SK-N-SH (cell line): ENCODE measurements around the gene CFAP65. TPM values are rescaled to one million over a fixed set of nuclear protein-coding genes. Genes with fewer than 3 reads are reported as not detected.
A peak's percentile ranks its signal among the peaks of the same experiment; 100 is the strongest.

Experiments used
- CTCF ChIA-PET: fragments of 300-600, 350-600 bp; formaldehyde crosslinking; extraction: SDS; loops from one replicate; lab custom pipeline; 2021; lab: Yijun Ruan, JAX
- POLR2A ChIA-PET: fragments of 350-600 bp; sonication (Branson Sonifier 250); formaldehyde crosslinking; extraction: SDS; loops from one replicate; lab custom pipeline; 2020; ENCODE audit warnings: antibody characterized with exemption, inconsistent platforms; lab: Yijun Ruan, JAX
- DNase-seq: peaks from one replicate; pipeline ENCODE4 v3.0.0; 2012
- H2AFZ ChIP-seq: fragments of 200-600 bp; sonication (generic); 2 replicates; pipeline ENCODE4 v1.8.1; 2016; ENCODE audit warnings: antibody characterized with exemption, mild to moderate bottlenecking, low read depth
- H3F3A ChIP-seq: fragments of 200-600 bp; sonication (generic); replicated peaks from 2 replicates; pipeline ENCODE3; 2016; ENCODE audit warnings: antibody characterized with exemption, mild to moderate bottlenecking; ENCODE audit not compliant: insufficient read depth
- H3K27ac ChIP-seq, 2 experiments: fragments of 200-500 bp in 1 of 2; fragments of 200-600 bp in 1 of 2; sonication (Bioruptor generic) in 1 of 2; sonication (generic), shearing (Covaris generic) in 1 of 2; 2 replicates each; pipeline versions ENCODE4 v1.5.1 to v1.6.1; 2014 to 2016; ENCODE audit warnings: low read depth in 2 of 2, inconsistent platforms in 1 of 2, low read length in 1 of 2, mild to moderate bottlenecking in 1 of 2, mixed read lengths in 1 of 2
- H3K27me3 ChIP-seq: fragments of 200-600 bp; sonication (generic), shearing (Covaris generic); 2 replicates; pipeline ENCODE4 v1.6.1; 2016; ENCODE audit warnings: mixed run types; ENCODE audit not compliant: insufficient read depth
- H3K36me3 ChIP-seq, 2 experiments: fragments of 200-500 bp in 1 of 2; fragments of 200-600 bp in 1 of 2; sonication (Bioruptor generic) in 1 of 2; sonication (generic) in 1 of 2; replicated peaks in 1 of 2; 2 replicates each; pipeline versions ENCODE3 to v1.5.1; 2014 to 2016; ENCODE audit warnings: low read length in 1 of 2, mild to moderate bottlenecking in 1 of 2; ENCODE audit not compliant: insufficient read depth in 2 of 2, control insufficient read depth in 1 of 2
- H3K4me1 ChIP-seq, 2 experiments: fragments of 200-500 bp in 1 of 2; fragments of 200-600 bp in 1 of 2; sonication (Bioruptor generic) in 1 of 2; sonication (generic), shearing (Covaris generic) in 1 of 2; 2 replicates each; pipeline versions ENCODE4 v1.5.1 to v1.6.1; 2014 to 2016; ENCODE audit warnings: low read depth in 1 of 2, low read length in 1 of 2, mixed run types in 1 of 2; ENCODE audit not compliant: insufficient read depth in 2 of 2, control insufficient read depth in 1 of 2
- H3K4me2 ChIP-seq: fragments of 200-600 bp; sonication (generic), shearing (Covaris generic); 2 replicates; pipeline ENCODE4 v1.6.1; 2017; ENCODE audit warnings: mixed run types
- H3K4me3 ChIP-seq, 2 experiments: fragments of 200-500 bp in 1 of 2; fragments of 200-600 bp in 1 of 2; sonication (Bioruptor generic) in 1 of 2; sonication (generic), shearing (Covaris generic) in 1 of 2; 2 replicates each; pipeline versions ENCODE4 v1.5.1 to v1.8.1; 2014 to 2016; ENCODE audit warnings: low read depth in 2 of 2, inconsistent platforms in 1 of 2, low read length in 1 of 2, mild to moderate bottlenecking in 1 of 2, mixed read lengths in 1 of 2, moderate library complexity in 1 of 2
- H3K79me2 ChIP-seq: fragments of 200-600 bp; sonication (generic); 2 replicates; pipeline ENCODE4 v1.8.1; 2017; ENCODE audit warnings: mild to moderate bottlenecking; ENCODE audit not compliant: insufficient read depth
- H3K9ac ChIP-seq: fragments of 200-600 bp; sonication (generic); 2 replicates; pipeline ENCODE4 v1.6.1; 2017; ENCODE audit warnings: mixed run types
- H3K9me2 ChIP-seq: fragments of 200-600 bp; sonication (generic); 2 replicates; pipeline ENCODE4 v1.6.1; 2017; ENCODE audit warnings: mixed run types
- H3K9me3 ChIP-seq: fragments of 200-600 bp; sonication (generic); 2 replicates; pipeline ENCODE4 v1.6.1; 2017; ENCODE audit warnings: mixed run types, mild to moderate bottlenecking, moderate library complexity
- H4K20me1 ChIP-seq: fragments of 200-600 bp; sonication (generic); 2 replicates; pipeline ENCODE4 v1.6.1; 2017; ENCODE audit warnings: mild to moderate bottlenecking, mixed run types; ENCODE audit not compliant: insufficient read depth
- CTCF ChIP-seq: fragments of 200-600 bp; sonication (generic); IDR thresholded peaks from 2 replicates; pipeline ENCODE4 v1.6.1; 2017; ENCODE audit warnings: antibody characterized with exemption, mild to moderate bottlenecking, moderate library complexity
- ELF1 ChIP-seq: IDR thresholded peaks from 2 replicates; pipeline ENCODE4 v1.4.0; 2012
- FOXM1 ChIP-seq: IDR thresholded peaks from 2 replicates; pipeline ENCODE4 v1.4.0; 2012; ENCODE audit warnings: low read depth, mild to moderate bottlenecking
- GATA2 ChIP-seq: sonication (generic); formaldehyde crosslinking; IDR thresholded peaks from 2 replicates; pipeline ENCODE4 v1.5.0; 2020; ENCODE audit warnings: mild to moderate bottlenecking, missing genetic modification reagents
- NFIC ChIP-seq: IDR thresholded peaks from 2 replicates; pipeline ENCODE4 v1.4.0; 2012; ENCODE audit warnings: borderline replicate concordance
- NRF1 ChIP-seq: IDR thresholded peaks from 2 replicates; pipeline ENCODE4 v1.6.1; 2012; ENCODE audit warnings: low read depth, mild to moderate bottlenecking, low read length
- RFX5 ChIP-seq: IDR thresholded peaks from 2 replicates; pipeline ENCODE4 v1.6.1; 2012; ENCODE audit warnings: mild to moderate bottlenecking, improper control_type of control experiment, low read length
- SMC3 ChIP-seq: IDR thresholded peaks from 2 replicates; pipeline ENCODE4 v1.6.1; 2012; ENCODE audit warnings: low read depth, low read length, improper control_type of control experiment
- WGBS: methylation state at CpG from one replicate; pipeline ENCODE4 v1.1.6; 2017; ENCODE audit warnings: low lambda C conversion rate; 5-methylcytosine and 5-hydroxymethylcytosine counted together
- polyA plus RNA-seq, 3 experiments: library from polyadenylated mRNA; depleted of rRNA; stranded (reverse); fragments of >200 nt; gene quantifications; 2 replicates each; pipeline ENCODE4 v1.2.3, GENCODE V29; 2012
- TF ChIP-seq, protein P1 (sequence below): fragments of 150-350 bp; IDR thresholded peaks from 2 replicates; pipeline ENCODE4 v1.6.1; 2016; ENCODE audit warnings: mild to moderate bottlenecking, low read depth, low read length

CFAP65 gene
- polyA plus RNA-seq, 1 of the 3 experiments (the other 2 are of a cell fraction), result 0.95 TPM

DNA sequence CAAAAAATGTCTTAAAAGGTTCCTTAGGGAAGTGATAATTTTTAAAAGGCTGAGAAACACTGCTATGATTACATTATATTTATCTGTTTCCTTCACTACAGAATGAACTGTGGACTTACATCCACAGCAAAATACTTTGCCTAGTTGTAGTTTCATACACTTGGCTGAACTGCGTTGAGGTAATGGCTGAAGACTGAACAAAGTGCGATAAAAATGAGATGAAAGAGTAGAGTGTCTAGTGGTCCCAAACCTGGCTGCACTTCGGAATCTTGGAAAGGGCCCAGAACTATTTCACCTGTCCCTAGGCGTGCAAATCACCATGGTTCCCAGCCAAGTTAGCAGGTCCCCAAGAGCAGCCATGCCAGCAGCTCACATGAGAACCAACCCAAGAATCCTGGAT lies 37.6 kb upstream of the CFAP65 start:
- no peak for DNase-seq
- Histone ChIP-seq H2AFZ (no peak overlapping the region), H3K4me3 (no peak overlapping the region), H4K20me1 (no peaks in the 10 kb centered on the region), H3F3A (no peaks in the 10 kb centered on the region), H3K79me2 (no peaks in the 10 kb centered on the region), H3K9ac (no peak overlapping the region), H3K27ac (no peak overlapping the region), H3K4me2 (no peak overlapping the region), H3K9me2 (no peaks in the 10 kb centered on the region), H3K36me3 (peaks cover 6 to 21% of the 10 kb centered on the region in 2 experiments), H3K27me3 (no peaks in the 10 kb centered on the region), H3K4me1 (no peaks in the 10 kb centered on the region), H3K9me3 (no peaks in the 10 kb centered on the region)
- TF ChIP-seq ELF1 (no peak), GATA2 (CRISPR knock-in tag) (no peak), FOXM1 (no peak), NFIC (no peak)
- TF ChIP-seq, protein P1, sequence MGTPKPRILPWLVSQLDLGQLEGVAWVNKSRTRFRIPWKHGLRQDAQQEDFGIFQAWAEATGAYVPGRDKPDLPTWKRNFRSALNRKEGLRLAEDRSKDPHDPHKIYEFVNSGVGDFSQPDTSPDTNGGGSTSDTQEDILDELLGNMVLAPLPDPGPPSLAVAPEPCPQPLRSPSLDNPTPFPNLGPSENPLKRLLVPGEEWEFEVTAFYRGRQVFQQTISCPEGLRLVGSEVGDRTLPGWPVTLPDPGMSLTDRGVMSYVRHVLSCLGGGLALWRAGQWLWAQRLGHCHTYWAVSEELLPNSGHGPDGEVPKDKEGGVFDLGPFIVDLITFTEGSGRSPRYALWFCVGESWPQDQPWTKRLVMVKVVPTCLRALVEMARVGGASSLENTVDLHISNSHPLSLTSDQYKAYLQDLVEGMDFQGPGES, result no peak
- ChIA-PET POLR2A (no interaction called here), CTCF (interaction anchor here (1.2 to 9.2 kb wide), 5 partner anchors 13 to 99 kb away, joined by 3 to 99 read pairs (median 5); partner anchors contain the start of gene IHH)
- 73% methylated on average over 4 of the region's 4 CpGs for WGBS

- CTCF ChIA-PET, result interaction anchor here (1.2 to 9.2 kb wide), 4 partner anchors 18 to 98 kb away, joined by 3 to 99 read pairs (median 8); partner anchors contain the start of gene IHH
Observed at GRCh38 chr2:219078126-219078525, 36.8 kb upstream of the CFAP65 start.

More at GRCh38 chr2:219078126-219078525, 36.8 kb upstream of the CFAP65 start:
- POLR2A ChIA-PET, result no interaction called here
- Histone ChIP-seq H3K27ac (no peak overlapping the region), H3K27me3 (no peaks in the 10 kb centered on the region), H3K9me3 (no peaks in the 10 kb centered on the region), H3K9ac (no peak overlapping the region), H3F3A (no peaks in the 10 kb centered on the region), H4K20me1 (no peaks in the 10 kb centered on the region), H3K9me2 (no peaks in the 10 kb centered on the region), H3K79me2 (no peaks in the 10 kb centered on the region), H3K36me3 (peaks cover 6 to 21% of the 10 kb centered on the region in 2 experiments), H3K4me2 (no peak overlapping the region), H3K4me3 (no peak overlapping the region), H2AFZ (no peak overlapping the region), H3K4me1 (no peaks in the 10 kb centered on the region)
- 86% methylated on average over 3 of the region's 3 CpGs for WGBS
- TF ChIP-seq RFX5, result no peak
- no peak for TF ChIP-seq SMC3
- TF ChIP-seq NRF1, result no peak
- peak; percentile 24 for TF ChIP-seq CTCF
- TF ChIP-seq NFIC, result no peak
- no peak for DNase-seq
